Measurements from ENCODE around the gene EML3. TPM values are rescaled to one million over a fixed set of nuclear protein-coding genes. Genes with fewer than 3 reads are reported as not detected.
"Not testable (repeated sequence)": the region's sequence is repeated elsewhere in the genome, so short reads cannot be mapped to it uniquely, and the experiment has no call there.

Gene EML3
- total RNA-seq, 1 donor from 2014 or later: 7.3 TPM

DNA sequence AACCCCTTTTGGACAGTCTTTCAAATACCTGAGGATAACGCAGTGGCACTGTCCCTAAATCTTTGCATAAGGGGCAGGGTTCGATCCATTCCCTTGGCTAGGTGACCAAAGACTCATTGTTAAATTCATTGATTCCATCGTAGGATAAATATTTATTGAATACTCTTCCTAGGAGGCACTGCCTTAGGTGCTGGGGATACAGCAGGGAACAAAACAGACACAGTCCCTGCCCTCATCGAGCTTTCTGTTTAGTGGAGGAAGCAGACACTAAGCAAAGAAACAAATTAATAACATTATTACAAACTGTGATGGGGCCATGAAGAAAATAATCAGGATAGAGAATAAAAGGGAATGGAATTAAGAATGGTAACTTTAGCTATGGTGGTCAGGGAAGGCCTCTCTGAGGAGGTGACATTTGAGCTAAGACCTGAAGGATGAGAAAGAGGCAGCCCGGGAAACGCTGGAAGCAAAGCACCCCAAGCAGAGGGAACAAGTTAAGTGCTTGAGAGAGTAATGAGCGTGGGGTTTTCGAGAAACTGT lies 8.5 kb upstream of the EML3 start:
- peak overlapping the region; percentile 71 to 91 (median 91) for H3K4me3 ChIP-seq (ENCODE audit: low read length in 3 of 3)
- peak overlapping the region; percentile 66 to 87 (median 80) for H3K9ac ChIP-seq (ENCODE audit: low read depth in 1 of 3, low read length in 3 of 3)
- H3K9me3 ChIP-seq (ENCODE audit: control insufficient read depth in 3 of 3, low read length in 3 of 3): no peaks in the 10 kb centered on the region
- peaks cover 16 to 28% (median 24%) of the 10 kb centered on the region in 3 donors for H3K36me3 ChIP-seq (ENCODE audit: control insufficient read depth in 3 of 3, insufficient read depth in 3 of 3, low read length in 3 of 3)
- H3K27me3 ChIP-seq (ENCODE audit: control insufficient read depth in 3 of 3, insufficient read depth in 3 of 3, low read length in 3 of 3): no peaks in the 10 kb centered on the region
- peak overlapping the region; percentile 89 for H3K27ac ChIP-seq (ENCODE audit: low read depth, low read length)
- peaks cover 12 to 16% (median 15%) of the 10 kb centered on the region in 3 donors for H3K4me1 ChIP-seq (ENCODE audit: control insufficient read depth in 3 of 3, insufficient read depth in 3 of 3, low read length in 3 of 3)

DNA sequence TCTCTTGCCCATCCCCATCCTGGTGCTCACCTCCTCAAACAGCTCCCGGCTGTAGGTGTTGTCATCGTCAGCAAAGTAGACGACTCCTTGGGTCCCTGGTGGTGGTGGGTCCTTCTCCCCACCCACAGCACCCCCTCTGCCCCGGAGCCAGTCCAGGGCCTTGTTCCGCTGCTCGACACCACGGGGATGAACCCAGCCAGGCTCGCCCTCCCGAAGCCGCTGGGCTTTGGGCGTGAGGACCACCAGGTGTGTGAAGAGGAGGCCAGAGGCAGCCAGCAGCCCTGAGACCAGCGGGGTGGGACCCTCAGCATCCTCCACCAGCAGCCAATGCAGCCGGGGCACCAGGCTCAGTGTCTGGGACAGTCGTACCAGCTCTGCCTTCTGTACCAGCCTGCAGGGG lies 4.4 kb upstream of the EML3 start:
- peaks cover 13 to 27% (median 17%) of the 10 kb centered on the region in 3 donors for H3K4me1 ChIP-seq (ENCODE audit: control insufficient read depth in 3 of 3, insufficient read depth in 3 of 3, low read length in 3 of 3)
- H3K9ac ChIP-seq (ENCODE audit: low read depth in 1 of 3, low read length in 3 of 3); H3K4me3 ChIP-seq (ENCODE audit: low read length in 3 of 3): not testable (repeated sequence)

DNA sequence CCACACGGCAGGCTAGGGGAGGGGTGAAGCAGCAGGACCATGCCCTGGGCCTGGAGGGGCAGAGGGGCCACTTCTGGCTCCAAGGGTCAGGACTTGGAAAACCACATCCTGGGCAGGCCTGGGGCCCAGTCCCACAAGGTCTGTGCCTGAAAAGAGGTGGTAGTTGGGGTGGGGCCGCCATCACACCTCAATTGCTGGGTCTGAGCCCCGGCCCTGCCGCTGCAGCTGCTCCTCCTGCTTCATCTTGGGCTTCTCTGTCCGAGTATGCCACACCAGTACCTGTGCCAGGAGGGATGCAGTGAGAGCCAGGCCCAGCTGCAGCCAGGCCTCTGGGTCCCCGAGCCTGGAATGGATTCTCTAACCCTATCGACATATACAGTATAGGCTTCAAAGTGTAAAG lies 2.9 kb upstream of the EML3 start:
- H3K36me3 ChIP-seq (ENCODE audit: control insufficient read depth in 3 of 3, insufficient read depth in 3 of 3, low read length in 3 of 3): peaks cover 10 to 23% (median 15%) of the 10 kb centered on the region in 3 donors
- H3K27me3 ChIP-seq (ENCODE audit: control insufficient read depth in 3 of 3, insufficient read depth in 3 of 3, low read length in 3 of 3): no peaks in the 10 kb centered on the region
- no peak overlapping the region for H3K27ac ChIP-seq (ENCODE audit: low read depth, low read length)
- no peak overlapping the region for H3K9ac ChIP-seq (ENCODE audit: low read depth in 1 of 3, low read length in 3 of 3)
- no peak overlapping the region for H3K4me3 ChIP-seq (ENCODE audit: low read length in 3 of 3)
- H3K9me3 ChIP-seq (ENCODE audit: control insufficient read depth in 3 of 3, low read length in 3 of 3): no peaks in the 10 kb centered on the region
- peaks cover 15 to 28% (median 19%) of the 10 kb centered on the region in 3 donors for H3K4me1 ChIP-seq (ENCODE audit: control insufficient read depth in 3 of 3, insufficient read depth in 3 of 3, low read length in 3 of 3)

More for the DNA sequence above, 4.4 kb upstream of the EML3 start:
- not testable (repeated sequence) for H3K27ac ChIP-seq (ENCODE audit: low read depth, low read length); H3K9me3 ChIP-seq (ENCODE audit: control insufficient read depth in 3 of 3, low read length in 3 of 3); H3K27me3 ChIP-seq (ENCODE audit: control insufficient read depth in 3 of 3, insufficient read depth in 3 of 3, low read length in 3 of 3)
- peaks cover 10 to 21% (median 15%) of the 10 kb centered on the region in 3 donors for H3K36me3 ChIP-seq (ENCODE audit: control insufficient read depth in 3 of 3, insufficient read depth in 3 of 3, low read length in 3 of 3)

DNA sequence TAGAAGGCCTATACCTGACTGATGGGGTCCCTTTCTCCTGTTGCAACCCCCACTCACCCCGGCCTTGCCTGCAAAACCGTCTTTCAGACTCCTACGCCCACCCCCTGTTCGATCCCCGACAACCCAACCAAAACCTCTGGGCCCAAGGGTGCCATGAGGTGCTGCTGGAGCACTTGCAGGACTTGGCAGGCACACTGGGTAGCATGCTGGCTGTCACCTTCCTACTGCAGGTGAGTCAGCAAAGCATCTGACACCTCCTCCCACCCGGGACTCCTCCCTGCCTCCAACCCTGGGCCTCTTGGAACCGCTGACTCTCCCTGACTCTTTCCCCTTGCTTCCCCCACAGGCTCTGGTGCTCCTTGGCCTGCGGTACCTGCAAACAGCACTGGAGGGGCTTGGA lies 1.7 kb upstream of the EML3 start:
- Histone ChIP-seq H3K9ac (ENCODE audit: low read depth in 1 of 3, low read length in 3 of 3) (no peak overlapping the region), H3K36me3 (ENCODE audit: control insufficient read depth in 3 of 3, insufficient read depth in 3 of 3, low read length in 3 of 3) (peaks cover 12 to 30% (median 15%) of the 10 kb centered on the region in 3 donors), H3K27me3 (ENCODE audit: control insufficient read depth in 3 of 3, insufficient read depth in 3 of 3, low read length in 3 of 3) (no peaks in the 10 kb centered on the region), H3K4me3 (ENCODE audit: low read length in 3 of 3) (no peak overlapping the region), H3K27ac (ENCODE audit: low read depth, low read length) (no peak overlapping the region), H3K9me3 (ENCODE audit: control insufficient read depth in 3 of 3, low read length in 3 of 3) (no peaks in the 10 kb centered on the region), H3K4me1 (ENCODE audit: control insufficient read depth in 3 of 3, insufficient read depth in 3 of 3, low read length in 3 of 3) (peaks cover 15 to 27% (median 21%) of the 10 kb centered on the region in 3 donors)

DNA sequence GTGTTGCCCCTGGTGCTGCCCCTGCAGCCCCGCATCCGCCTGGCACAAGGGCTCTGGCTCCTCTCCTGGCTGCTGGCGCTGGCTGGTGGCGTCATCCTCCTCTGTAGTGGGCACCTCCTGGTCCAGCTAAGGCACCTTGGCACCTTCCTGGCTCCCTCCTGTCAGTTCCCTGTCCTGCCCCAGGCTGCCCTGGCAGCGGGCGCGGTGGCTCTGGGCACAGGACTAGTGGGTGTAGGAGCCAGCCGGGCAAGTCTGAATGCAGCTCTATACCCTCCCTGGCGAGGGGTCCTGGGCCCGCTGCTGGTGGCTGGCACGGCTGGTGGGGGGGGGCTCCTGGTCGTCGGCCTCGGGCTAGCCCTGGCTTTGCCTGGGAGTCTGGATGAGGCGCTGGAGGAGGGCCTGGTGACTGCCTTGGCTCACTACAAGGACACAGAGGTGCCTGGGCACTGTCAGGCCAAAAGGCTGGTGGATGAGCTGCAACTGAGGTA lies 760 bp upstream of the EML3 start:
- Histone ChIP-seq H3K27me3 (ENCODE audit: control insufficient read depth in 3 of 3, insufficient read depth in 3 of 3, low read length in 3 of 3) (no peaks in the 10 kb centered on the region), H3K4me3 (ENCODE audit: low read length in 3 of 3) (peak overlapping the region; percentile 23 to 83 (median 62)), H3K27ac (ENCODE audit: low read depth, low read length) (peak overlapping the region; percentile 83), H3K9ac (ENCODE audit: low read depth in 1 of 3, low read length in 3 of 3) (peak overlapping the region in 2 of 3 donors; percentile 50 to 64), H3K4me1 (ENCODE audit: control insufficient read depth in 3 of 3, insufficient read depth in 3 of 3, low read length in 3 of 3) (peaks cover 15 to 27% (median 21%) of the 10 kb centered on the region in 3 donors), H3K9me3 (ENCODE audit: control insufficient read depth in 3 of 3, low read length in 3 of 3) (no peaks in the 10 kb centered on the region), H3K36me3 (ENCODE audit: control insufficient read depth in 3 of 3, insufficient read depth in 3 of 3, low read length in 3 of 3) (peaks cover 17 to 36% (median 19%) of the 10 kb centered on the region in 3 donors)

DNA sequence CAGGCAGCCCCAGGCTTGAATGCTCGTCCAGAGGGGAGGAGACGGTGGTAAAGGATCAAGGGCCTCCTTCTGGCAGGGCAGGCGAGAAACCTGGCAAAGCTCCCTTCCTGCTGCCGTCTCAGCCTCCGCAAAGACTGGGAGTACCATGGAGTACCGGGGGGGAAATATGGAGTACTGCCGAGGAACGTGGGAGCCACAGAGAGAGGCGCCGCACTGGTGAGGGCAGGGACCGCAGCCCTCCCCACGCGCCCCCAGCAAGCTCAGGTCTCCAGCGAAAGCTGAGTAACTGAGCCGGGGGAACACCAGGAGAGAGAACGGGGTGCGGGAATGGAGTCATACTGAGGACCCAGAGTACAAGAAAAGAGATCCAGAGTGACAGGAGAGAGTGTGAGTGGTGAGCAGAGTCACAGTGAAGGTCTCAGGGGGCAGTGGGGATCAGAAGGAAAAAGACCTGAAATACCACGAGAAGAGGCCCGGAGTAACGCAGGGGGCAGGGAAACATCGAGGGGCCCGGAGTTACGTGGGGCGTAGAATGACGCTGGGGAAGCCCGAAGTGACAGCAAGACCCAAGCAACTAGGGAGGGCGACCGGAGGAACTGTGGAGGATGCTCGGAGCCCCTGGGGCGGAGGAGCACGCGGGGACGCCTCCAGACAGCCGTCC lies 740 bp downstream of the EML3 start:
- Histone ChIP-seq H3K4me3 (ENCODE audit: low read length in 3 of 3) (peak overlapping the region; percentile 62 to 86 (median 83)), H3K36me3 (ENCODE audit: control insufficient read depth in 3 of 3, insufficient read depth in 3 of 3, low read length in 3 of 3) (peaks cover 15 to 38% (median 17%) of the 10 kb centered on the region in 3 donors), H3K27me3 (ENCODE audit: control insufficient read depth in 3 of 3, insufficient read depth in 3 of 3, low read length in 3 of 3) (no peaks in the 10 kb centered on the region), H3K27ac (ENCODE audit: low read depth, low read length) (peak overlapping the region; percentile 83), H3K9me3 (ENCODE audit: control insufficient read depth in 3 of 3, low read length in 3 of 3) (no peaks in the 10 kb centered on the region), H3K9ac (ENCODE audit: low read depth in 1 of 3, low read length in 3 of 3) (peak overlapping the region; percentile 68 to 83 (median 83)), H3K4me1 (ENCODE audit: control insufficient read depth in 3 of 3, insufficient read depth in 3 of 3, low read length in 3 of 3) (peaks cover 15 to 27% (median 21%) of the 10 kb centered on the region in 3 donors)

DNA sequence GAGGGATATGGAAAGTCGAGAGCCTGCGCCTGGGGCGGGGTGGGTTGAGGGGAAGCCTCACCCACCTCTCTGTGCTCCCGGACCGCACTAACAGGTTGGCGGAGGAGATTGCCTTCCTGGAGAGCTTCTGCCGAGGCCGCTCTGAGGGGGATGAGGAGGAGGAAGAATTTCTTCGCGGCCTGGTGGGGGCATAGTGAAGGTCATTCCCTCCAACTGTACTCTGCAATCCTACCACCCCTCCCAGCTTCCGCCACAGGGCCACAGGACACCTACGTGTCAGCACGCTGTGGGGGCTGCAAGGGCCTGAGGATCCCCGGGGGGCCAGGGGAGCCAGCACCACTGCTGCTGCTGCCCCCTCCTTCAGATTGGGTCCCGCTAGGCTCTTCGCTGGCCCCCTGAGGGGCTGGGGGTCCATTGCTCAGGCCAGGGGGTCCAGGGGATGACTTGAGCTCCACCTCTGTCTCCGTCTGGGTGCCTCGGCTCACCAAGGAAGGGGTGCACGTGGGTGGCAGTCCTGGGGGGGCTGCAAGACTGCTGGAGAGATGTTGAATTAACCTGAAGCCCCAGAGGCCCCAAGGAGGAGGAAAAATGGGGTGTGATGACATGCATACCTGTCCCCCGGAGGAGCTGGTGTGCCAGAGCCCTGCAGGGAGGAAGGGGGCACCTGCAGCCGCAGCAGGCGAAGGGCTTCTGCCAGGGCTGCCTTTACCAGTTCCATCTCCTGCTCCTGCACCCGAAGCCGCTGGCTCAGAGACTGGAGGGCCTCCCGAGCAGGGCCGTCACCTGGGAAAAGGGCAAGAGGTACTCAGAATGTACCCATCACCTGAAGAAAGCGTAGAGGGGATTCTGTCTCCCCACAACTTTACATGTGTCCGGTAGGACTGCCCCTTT lies 1.5 kb downstream of the EML3 start:
- H3K4me1 ChIP-seq (ENCODE audit: control insufficient read depth in 3 of 3, insufficient read depth in 3 of 3, low read length in 3 of 3): peaks cover 15 to 27% (median 21%) of the 10 kb centered on the region in 3 donors
- H3K9me3 ChIP-seq (ENCODE audit: control insufficient read depth in 3 of 3, low read length in 3 of 3): no peaks in the 10 kb centered on the region
- peak overlapping the region; percentile 68 to 83 (median 83) for H3K9ac ChIP-seq (ENCODE audit: low read depth in 1 of 3, low read length in 3 of 3)
- no peaks in the 10 kb centered on the region for H3K27me3 ChIP-seq (ENCODE audit: control insufficient read depth in 3 of 3, insufficient read depth in 3 of 3, low read length in 3 of 3)
- H3K36me3 ChIP-seq (ENCODE audit: control insufficient read depth in 3 of 3, insufficient read depth in 3 of 3, low read length in 3 of 3): peaks cover 9 to 35% (median 16%) of the 10 kb centered on the region in 3 donors
- peak overlapping the region; percentile 62 to 86 (median 83) for H3K4me3 ChIP-seq (ENCODE audit: low read length in 3 of 3)
- H3K27ac ChIP-seq (ENCODE audit: low read depth, low read length): peak overlapping the region; percentile 83

DNA sequence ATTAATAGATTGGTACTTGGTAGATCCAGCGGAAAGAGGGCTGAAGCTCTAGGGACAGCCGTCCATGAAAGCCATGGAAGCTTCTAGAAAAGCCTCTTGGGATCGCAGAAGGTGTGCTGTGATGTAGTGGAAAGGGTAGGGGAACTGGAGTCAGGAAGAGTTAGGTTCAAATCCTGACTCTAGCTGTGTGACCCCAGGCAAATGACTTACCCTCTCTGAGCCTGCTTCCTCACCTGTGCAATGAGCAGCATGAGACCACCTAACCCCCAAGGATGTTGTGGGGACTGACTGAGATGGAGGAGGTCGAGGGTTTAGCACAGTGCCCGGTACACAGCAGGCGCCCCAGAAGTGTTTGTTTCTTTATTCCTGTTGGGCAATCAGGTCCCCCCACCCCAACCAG lies 2.2 kb downstream of the EML3 start:
- H3K36me3 ChIP-seq (ENCODE audit: control insufficient read depth in 3 of 3, insufficient read depth in 3 of 3, low read length in 3 of 3): peaks cover 15 to 35% (median 19%) of the 10 kb centered on the region in 3 donors

DNA sequence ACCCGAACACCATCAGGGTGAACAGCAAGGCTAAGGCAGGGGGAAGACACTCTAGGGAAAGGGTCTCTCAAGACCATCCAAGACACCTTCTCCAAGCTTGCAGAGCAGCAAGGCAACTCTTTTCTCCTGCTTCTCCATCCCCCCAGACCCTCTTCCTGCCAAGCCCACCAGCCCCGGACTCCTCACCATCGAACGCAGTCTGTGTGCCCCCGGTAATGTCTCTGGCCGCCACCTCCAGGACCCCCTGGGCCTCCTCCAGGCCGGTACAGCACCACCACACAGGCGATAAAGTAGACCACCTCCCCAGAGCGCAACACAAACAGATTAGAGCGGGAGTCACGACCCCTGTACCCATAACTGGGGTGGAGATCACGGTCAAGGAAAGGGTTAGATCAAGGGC lies 3.8 kb downstream of the EML3 start:
- Histone ChIP-seq H3K4me3 (ENCODE audit: low read length in 3 of 3) (no peak overlapping the region), H3K27ac (ENCODE audit: low read depth, low read length) (no peak overlapping the region), H3K36me3 (ENCODE audit: control insufficient read depth in 3 of 3, insufficient read depth in 3 of 3, low read length in 3 of 3) (peaks cover 15 to 28% (median 21%) of the 10 kb centered on the region in 3 donors), H3K9me3 (ENCODE audit: control insufficient read depth in 3 of 3, low read length in 3 of 3) (no peaks in the 10 kb centered on the region), H3K9ac (ENCODE audit: low read depth in 1 of 3, low read length in 3 of 3) (no peak overlapping the region), H3K4me1 (ENCODE audit: control insufficient read depth in 3 of 3, insufficient read depth in 3 of 3, low read length in 3 of 3) (peaks cover 15 to 27% (median 21%) of the 10 kb centered on the region in 3 donors), H3K27me3 (ENCODE audit: control insufficient read depth in 3 of 3, insufficient read depth in 3 of 3, low read length in 3 of 3) (no peaks in the 10 kb centered on the region)

More for the DNA sequence above, 2.2 kb downstream of the EML3 start:
- H3K27me3 ChIP-seq (ENCODE audit: control insufficient read depth in 3 of 3, insufficient read depth in 3 of 3, low read length in 3 of 3): no peaks in the 10 kb centered on the region
- no peaks in the 10 kb centered on the region for H3K9me3 ChIP-seq (ENCODE audit: control insufficient read depth in 3 of 3, low read length in 3 of 3)
- H3K27ac ChIP-seq (ENCODE audit: low read depth, low read length): no peak overlapping the region
- H3K9ac ChIP-seq (ENCODE audit: low read depth in 1 of 3, low read length in 3 of 3): no peak overlapping the region
- H3K4me3 ChIP-seq (ENCODE audit: low read length in 3 of 3): no peak overlapping the region
- peaks cover 15 to 27% (median 21%) of the 10 kb centered on the region in 3 donors for H3K4me1 ChIP-seq (ENCODE audit: control insufficient read depth in 3 of 3, insufficient read depth in 3 of 3, low read length in 3 of 3)

All from skeletal muscle tissue (tissue), 4 donors.